HG03139 (cell line): ENCODE data around the gene ADARB1.

Experiments
- ATAC-seq: cut with Tn5 transposase; IDR thresholded peaks from one replicate; pipeline ENCODE4 v1.9.1; 2021; ENCODE audit not compliant: unreplicated experiment

ADARB1 gene

DNA sequence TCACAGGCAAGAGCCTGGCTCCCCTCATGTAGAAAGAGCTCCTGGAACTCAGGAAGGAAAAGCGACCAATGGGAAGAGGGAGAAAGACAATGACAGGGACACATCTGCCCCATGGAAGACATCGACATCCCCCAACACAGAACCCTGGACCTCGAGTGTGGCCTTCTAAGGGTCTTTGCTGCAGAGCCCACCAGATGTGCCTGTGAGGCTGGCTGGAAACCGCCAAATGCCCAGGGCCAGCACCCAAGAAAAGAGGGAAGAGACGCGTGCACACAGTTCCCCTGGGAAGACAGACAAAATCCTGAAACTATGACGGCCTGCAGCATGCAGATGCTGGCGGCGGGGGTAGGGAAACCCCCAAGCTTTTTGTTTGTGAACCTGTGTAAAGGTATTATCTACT is 36.4 kb upstream of the ADARB1 start:
- ATAC-seq = no peak

GRCh38 chr21:45039317-45040156 is 34.8 kb upstream of the ADARB1 start:
- ATAC-seq = no peak

DNA sequence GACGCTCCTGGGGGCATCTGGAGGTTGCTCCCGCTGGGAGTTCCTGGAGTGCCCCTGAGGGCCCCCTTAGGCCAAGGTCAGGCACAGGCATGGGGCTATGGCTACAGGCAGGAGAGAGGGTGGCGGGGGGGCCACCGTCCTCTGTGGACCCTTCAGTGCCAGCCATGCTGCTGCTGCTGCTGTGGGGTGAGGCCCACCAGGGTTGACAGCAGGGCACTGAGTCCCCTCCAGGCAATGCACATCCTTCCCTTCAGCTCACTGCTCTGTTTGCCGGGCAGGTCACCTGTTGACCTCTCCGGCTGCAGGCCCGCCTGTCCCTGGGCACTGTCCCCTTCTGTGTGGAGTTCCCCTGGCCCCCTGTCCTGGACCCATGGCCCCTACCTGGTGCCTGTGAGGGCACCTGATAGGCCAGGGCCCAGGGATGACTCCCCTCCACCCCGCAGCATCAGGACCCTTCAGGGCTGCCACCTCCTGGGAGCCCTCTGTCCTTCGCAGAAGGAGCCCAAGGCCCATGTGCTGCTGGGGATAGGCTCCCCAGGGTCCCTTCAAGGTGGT is 34.1 kb upstream of the ADARB1 start:
- ATAC-seq = no peak

- no peak for ATAC-seq
These were observed 33.6 kb upstream of the ADARB1 start for GRCh38 chr21:45040739-45041138.

DNA sequence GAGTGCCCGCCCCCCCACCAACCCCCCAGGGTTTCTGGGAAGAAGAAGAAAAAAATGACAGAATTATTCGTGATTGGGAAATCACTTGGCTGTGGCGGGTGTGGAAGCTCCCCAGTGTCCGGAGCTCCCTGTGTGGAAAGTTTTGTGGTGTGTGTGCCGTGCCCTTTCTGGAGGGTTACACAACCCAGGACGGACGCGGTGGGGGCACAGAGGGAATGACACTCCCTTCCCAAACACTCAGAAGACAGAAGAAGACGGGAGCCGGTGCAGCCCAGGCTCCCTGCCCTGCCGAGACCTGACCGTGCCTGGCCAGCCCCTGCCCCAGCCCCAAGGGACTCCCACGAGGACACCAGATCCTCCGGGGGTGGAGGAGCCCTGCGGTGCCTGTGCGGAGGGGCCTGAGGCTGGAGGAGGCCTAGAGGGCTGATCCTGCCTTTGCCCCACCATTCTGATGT is 33.0 kb upstream of the ADARB1 start:
- ATAC-seq = no peak

- ATAC-seq = no peak
These were observed 32.3 kb upstream of the ADARB1 start for GRCh38 chr21:45041984-45042663.

DNA sequence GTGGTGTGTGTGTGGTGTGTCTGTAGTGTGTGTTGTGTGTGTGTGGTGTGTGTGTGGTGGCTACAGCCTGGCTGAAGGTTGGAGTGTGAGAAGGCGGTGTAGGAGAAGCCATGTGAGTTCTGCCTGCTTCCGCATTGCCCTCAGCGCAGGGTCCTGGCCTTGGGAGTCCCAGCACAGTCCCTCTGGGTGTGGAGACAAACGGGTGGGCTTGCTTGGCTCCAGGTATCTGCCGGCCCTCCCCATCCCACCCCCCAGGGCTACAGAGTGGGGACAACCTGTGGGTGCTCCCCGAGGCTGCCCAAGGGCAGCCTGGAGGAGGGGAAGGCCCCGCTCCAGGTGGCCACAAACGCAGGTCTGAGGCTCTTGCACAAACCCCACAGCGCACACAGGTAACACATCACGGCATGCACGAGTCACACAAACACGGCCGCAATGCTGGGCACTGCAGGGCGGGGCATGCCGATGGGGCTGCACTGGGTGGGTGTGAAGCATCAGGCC is 31.7 kb upstream of the ADARB1 start:
- ATAC-seq = no peak

- ATAC-seq = no peak
These were observed 30.8 kb upstream of the ADARB1 start for GRCh38 chr21:45043541-45044020.

DNA sequence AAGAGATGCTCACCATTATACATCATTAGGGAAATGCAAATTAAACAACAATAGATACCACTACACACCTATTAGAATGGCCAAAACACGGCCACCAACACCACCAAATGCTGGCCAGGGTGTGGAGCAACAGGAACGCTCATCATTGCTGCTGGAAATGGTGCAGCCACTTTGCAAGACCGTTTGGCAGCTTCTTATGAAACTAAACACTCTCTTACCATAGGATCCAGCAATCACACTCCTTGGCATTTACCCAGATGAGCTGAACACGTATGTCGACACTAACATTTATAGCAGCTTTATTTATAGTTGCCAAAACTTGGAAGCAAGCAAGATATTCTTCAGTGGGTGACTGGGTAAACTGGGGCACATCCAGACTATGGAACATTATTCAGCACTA is 28.9 kb upstream of the ADARB1 start:
- ATAC-seq = no peak

DNA sequence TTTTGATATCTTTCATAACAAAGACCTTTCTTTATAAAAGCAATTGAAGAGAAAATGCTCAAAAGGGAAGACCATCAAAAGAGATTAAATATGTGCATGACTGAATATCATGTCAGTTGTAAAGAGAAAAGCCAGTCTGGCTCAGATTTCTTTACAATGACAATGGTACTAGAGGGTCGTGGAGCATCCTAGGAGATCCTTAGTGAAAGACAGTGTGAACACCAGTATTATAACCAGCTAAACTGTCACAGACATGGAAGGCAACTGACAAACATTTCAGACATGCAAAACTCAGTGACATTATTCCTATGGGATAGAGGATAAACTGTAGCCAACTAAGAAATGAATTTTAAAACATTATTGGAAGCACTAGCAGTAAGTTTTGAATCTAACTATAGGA is 27.1 kb upstream of the ADARB1 start:
- no peak for ATAC-seq

- ATAC-seq = no peak
These were observed 26.2 kb upstream of the ADARB1 start for GRCh38 chr21:45048026-45048698.

DNA sequence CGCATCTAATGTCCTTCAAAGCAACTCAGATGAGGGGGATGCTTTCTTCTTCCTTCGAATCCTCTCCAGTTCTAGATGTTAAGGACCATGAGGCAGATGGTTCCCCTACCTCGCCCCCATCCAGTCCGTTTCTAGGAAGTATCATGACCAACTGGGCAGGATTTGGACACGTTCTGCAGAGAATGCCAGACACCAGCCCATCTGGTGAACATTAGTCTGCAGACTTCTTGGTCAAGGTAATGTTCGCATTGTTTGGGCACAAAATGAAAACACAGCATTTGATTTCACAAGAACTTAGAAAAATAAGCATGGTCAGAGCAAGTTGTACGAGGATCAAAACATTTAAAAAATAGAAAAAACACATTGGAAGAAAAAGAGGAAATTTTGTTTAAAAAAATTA is 25.4 kb upstream of the ADARB1 start:
- no peak for ATAC-seq

GRCh38 chr21:45049714-45050344 is 24.6 kb upstream of the ADARB1 start:
- ATAC-seq = no peak

- no peak for ATAC-seq
These were observed 24.0 kb upstream of the ADARB1 start for GRCh38 chr21:45050345-45050796.

GRCh38 chr21:45050797-45051489 is 23.4 kb upstream of the ADARB1 start:
- no peak for ATAC-seq

DNA sequence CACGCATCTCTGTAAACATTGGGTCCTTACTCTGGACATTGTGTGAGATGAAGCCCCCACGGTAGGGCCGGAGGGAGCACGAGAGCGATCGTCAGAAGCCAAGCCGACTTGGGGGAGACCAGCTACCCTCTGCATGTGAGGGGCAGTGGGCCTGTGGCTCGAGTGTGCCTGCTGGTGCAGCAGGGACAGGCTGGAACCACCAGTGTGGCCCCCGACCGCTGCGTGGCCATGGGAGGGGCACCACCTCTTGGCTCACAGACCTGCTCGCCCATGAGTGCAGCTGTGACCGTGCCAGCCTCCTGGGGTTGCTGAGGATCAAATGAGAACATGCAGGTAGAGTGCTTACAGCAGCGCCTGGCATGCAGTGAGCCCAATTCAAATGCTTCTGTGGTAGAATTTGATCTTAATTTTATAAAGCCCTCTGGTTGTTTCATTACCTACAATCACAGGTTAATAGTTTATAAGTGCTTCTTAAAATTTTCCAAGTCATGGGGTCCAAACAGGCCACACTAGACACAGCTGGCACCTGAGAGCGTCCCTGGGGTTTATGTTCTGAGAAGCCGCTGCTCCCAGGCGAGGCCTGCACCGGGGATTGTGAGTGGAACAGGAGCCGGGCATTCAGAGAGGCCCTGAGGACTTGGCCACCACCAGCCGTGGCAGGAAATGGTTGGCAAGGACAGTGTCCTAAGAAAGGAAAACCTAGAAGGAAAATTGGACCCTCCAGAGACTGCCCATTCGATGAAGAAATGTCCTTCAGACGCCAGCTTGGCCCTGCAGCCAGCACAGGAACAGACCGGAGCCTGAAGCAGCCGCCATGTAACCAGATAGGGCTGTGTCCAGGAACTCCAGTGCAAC is 22.6 kb upstream of the ADARB1 start:
- no peak for ATAC-seq

- no peak for ATAC-seq
These were observed 21.4 kb upstream of the ADARB1 start for GRCh38 chr21:45052960-45053359.

DNA sequence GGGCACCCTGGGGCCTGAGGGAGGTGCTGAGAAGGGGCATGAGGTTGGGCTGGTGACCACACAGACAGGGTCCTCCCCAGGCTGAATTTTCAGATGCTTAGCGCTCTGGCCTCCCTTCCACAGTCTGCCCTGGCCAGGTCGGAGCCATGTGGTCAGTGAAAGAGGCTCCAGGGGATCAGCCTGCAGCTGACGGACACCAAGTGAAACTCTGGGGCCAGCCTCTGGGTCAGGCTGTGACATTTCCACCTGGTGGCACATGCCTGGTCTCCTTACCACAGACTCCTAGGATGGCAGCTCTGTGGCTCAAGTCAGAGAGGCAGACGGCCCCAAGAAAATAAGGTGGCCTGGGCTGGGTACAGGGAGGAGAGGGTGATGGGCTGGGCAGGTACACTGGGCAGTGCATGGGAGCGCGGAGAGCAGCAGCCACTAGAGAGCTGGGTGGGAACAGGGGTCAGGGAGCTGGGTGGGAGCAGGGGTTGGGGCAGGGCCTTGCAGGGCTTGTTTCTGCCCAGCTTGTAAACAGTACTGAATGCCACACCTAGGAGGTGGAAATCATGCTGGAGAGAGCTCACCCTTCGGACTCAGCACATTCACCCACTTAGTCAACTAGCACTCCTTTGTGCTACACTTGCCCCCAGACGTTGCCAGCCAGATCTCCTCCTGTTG is 20.7 kb upstream of the ADARB1 start:
- ATAC-seq = no peak
